Endothelial cell of umbilical vein (primary cell): ENCODE results near the gene LSG1. TPM values are rescaled to one million over a fixed set of nuclear protein-coding genes. Genes with fewer than 3 reads are reported as not detected.

ENCODE experiments used
- BruUV-seq: library from RNA; stranded (reverse); fragments of 400-500 nt; replicated peaks from 2 replicates; lab custom pipeline; 2021; lab: Mats Ljungman, UMichigan
- CTCF ChIA-PET: fragments of 300-600, 350-600 bp; sonication (Branson Sonifier 250); formaldehyde crosslinking; loops from one replicate; lab custom pipeline; 2021; ENCODE audit warnings: antibody characterized with exemption, inconsistent platforms; lab: Charles Lee
- POLR2A ChIA-PET: fragments of 300-600, 350-600 bp; sonication (Branson Sonifier 250); formaldehyde crosslinking; loops from one replicate; lab custom pipeline; 2021; ENCODE audit warnings: antibody characterized with exemption, inconsistent platforms; lab: Charles Lee
- DNase-seq: peaks from one replicate; pipeline ENCODE4 v3.0.0-alpha.2; 2011; ENCODE audit warnings: low read depth, low spot score
- FAIRE-seq: peaks from 2 replicates; lab custom pipeline; 2011; peaks lifted over from hg19 to GRCh38; lab: Jason Lieb, UNC
- H2AFZ ChIP-seq: 2 replicates; pipeline ENCODE4 v1.6.0; 2012; ENCODE audit warnings: low read depth, low read length, control low read depth, inconsistent platforms
- H3K27ac ChIP-seq: 2 replicates; pipeline ENCODE4 v1.5.1; 2011; ENCODE audit warnings: low read depth, mild to moderate bottlenecking, control low read depth, low read length, moderate library complexity; ENCODE audit not compliant: insufficient read depth
- H3K27me3 ChIP-seq, 2 experiments: 2 replicates each; pipeline versions ENCODE4 v1.6.0 to v1.6.1; 2011; ENCODE audit warnings: low read length in 2 of 2, mixed read lengths in 1 of 2; ENCODE audit not compliant: control insufficient read depth in 2 of 2, insufficient read depth in 2 of 2
- H3K36me3 ChIP-seq, 2 experiments: 2 replicates in 1 of 2; 3 replicates in 1 of 2; pipeline ENCODE4 v1.5.1; 2011; ENCODE audit warnings: low read length in 2 of 2, mild to moderate bottlenecking in 1 of 2, moderate library complexity in 1 of 2; ENCODE audit not compliant: control insufficient read depth in 2 of 2, insufficient read depth in 2 of 2; ENCODE audit errors: extremely low read depth in 1 of 2
- H3K4me1 ChIP-seq: 3 replicates; pipeline ENCODE4 v1.5.1; 2011; ENCODE audit warnings: mild to moderate bottlenecking, low read length; ENCODE audit not compliant: control insufficient read depth, insufficient read depth; ENCODE audit errors: extremely low read depth
- H3K4me2 ChIP-seq: 2 replicates; pipeline ENCODE4 v1.6.1; 2011; ENCODE audit warnings: low read length, control low read depth, mixed read lengths; ENCODE audit not compliant: insufficient read depth
- H3K4me3 ChIP-seq, 3 experiments: fragments of 200-600 bp in 1 of 3; sonication (generic), shearing (Covaris generic) in 1 of 3; replicated peaks in 1 of 3; 2 replicates each; pipeline ENCODE4 v1.5.1; 2011 to 2016; ENCODE audit warnings: control low read depth in 3 of 3, low read length in 3 of 3, mild to moderate bottlenecking in 2 of 3, inconsistent platforms in 1 of 3, low read depth in 1 of 3, moderate library complexity in 1 of 3; ENCODE audit not compliant: insufficient read depth in 1 of 3
- H3K79me2 ChIP-seq: 2 replicates; pipeline ENCODE4 v1.6.0; 2012; ENCODE audit warnings: low read length, inconsistent platforms; ENCODE audit not compliant: control insufficient read depth, insufficient read depth
- H3K9ac ChIP-seq: replicated peaks from 2 replicates; pipeline ENCODE3; 2011; ENCODE audit warnings: low read length, control low read depth; ENCODE audit not compliant: insufficient read depth; ENCODE audit errors: extremely low read depth
- H3K9me1 ChIP-seq: replicated peaks from 3 replicates; pipeline ENCODE4 v1.6.0; 2011; ENCODE audit warnings: mild to moderate bottlenecking, low read length; ENCODE audit not compliant: control insufficient read depth, insufficient read depth; ENCODE audit errors: extremely low read depth
- H3K9me3 ChIP-seq: replicated peaks from 2 replicates; pipeline ENCODE4 v1.5.1; 2012; ENCODE audit warnings: low read length, inconsistent platforms; ENCODE audit not compliant: control insufficient read depth, insufficient read depth
- H4K20me1 ChIP-seq: replicated peaks from 2 replicates; pipeline ENCODE3; 2011; ENCODE audit warnings: mild to moderate bottlenecking, low read length; ENCODE audit not compliant: control insufficient read depth, insufficient read depth; ENCODE audit errors: extremely low read depth
- CTCF ChIP-seq, 2 donors: IDR thresholded peaks; 1 replicate in 1 of 2; 2 replicates in 1 of 2; pipeline ENCODE4 v1.5.1; 2011; ENCODE audit warnings: low read length in 2 of 2, mild to moderate bottlenecking in 2 of 2, moderate library complexity in 2 of 2, control low read depth in 1 of 2, inconsistent platforms in 1 of 2, low read depth in 1 of 2; ENCODE audit not compliant: insufficient read depth in 1 of 2; ENCODE audit errors: extremely low read depth in 1 of 2
- EZH2 ChIP-seq: IDR thresholded peaks from 2 replicates; pipeline ENCODE4 v1.6.1; 2012; ENCODE audit warnings: borderline replicate concordance, low read depth, mild to moderate bottlenecking, moderate library complexity, low read length, inconsistent platforms; ENCODE audit not compliant: severe bottlenecking
- FOS ChIP-seq: IDR thresholded peaks from 2 replicates; pipeline ENCODE4 v1.6.1; 2011; ENCODE audit warnings: mild to moderate bottlenecking, low read length, moderate library complexity, borderline replicate concordance; ENCODE audit not compliant: insufficient read depth
- MAX ChIP-seq: IDR thresholded peaks from 2 replicates; pipeline ENCODE4 v1.6.1; 2011; ENCODE audit not compliant: insufficient read depth, insufficient read length
- MYC ChIP-seq: IDR thresholded peaks from one replicate; pipeline ENCODE4 v1.6.1; 2011; ENCODE audit warnings: mild to moderate bottlenecking, low read depth, low read length
- POLR2A ChIP-seq: IDR thresholded peaks from 2 replicates; pipeline ENCODE4 v1.6.1; 2012; ENCODE audit warnings: low read depth, mild to moderate bottlenecking, control low read depth, low read length
- POLR2AphosphoS5 ChIP-seq: IDR thresholded peaks from 2 replicates; pipeline ENCODE4 v1.6.1; 2012; ENCODE audit warnings: low read depth, mild to moderate bottlenecking, control low read depth, low read length, moderate library complexity; ENCODE audit not compliant: insufficient read depth
- dilution Hi-C: fragments of 300-500 bp; cut with MboI; formaldehyde crosslinking; loops from one replicate; pipeline ENCODE4 v1.15.0; 2019; ENCODE audit warnings: low sequenced_read_pairs; ENCODE audit not compliant: extremely low pct_ligation_motif_present
- intact Hi-C: fragments of 100-400 bp; cut with micrococcal nuclease; formaldehyde crosslinking; loops from one replicate; pipeline ENCODE4 v1.10.0; 2022
- polyA plus RNA-seq, 4 experiments: library from polyadenylated mRNA; depleted of rRNA in 3 of 4; stranded (reverse) in 3 of 4; unstranded in 1 of 4; fragments of >200 nt; gene quantifications; 2 replicates each; pipeline versions ENCODE4 v1.2.1 to v1.2.3, GENCODE V29; 2011 to 2012; ENCODE audit warnings: missing spikeins in 1 of 4
- total RNA-seq: library from RNA; stranded (reverse); gene quantifications from 2 replicates; pipeline ENCODE4 v1.2.3, GENCODE V29; 2021

The LSG1 gene
- total and polyA plus RNA-seq, 2 donors (not counting 3 experiments of a cell fraction or from before 2014, with no cell fraction given) = 50.0 to 52.7 TPM

GRCh38 chr3:194632809-194633348, 39.1 kb downstream of the LSG1 start:
- peak; percentile 23 for DNase-seq
- peaks cover 29% of the 10 kb centered on the region for H3K79me2 ChIP-seq
- H3K27me3 ChIP-seq = no peaks in the 10 kb centered on the region
- TF ChIP-seq MAX = no peak
- TF ChIP-seq EZH2 = no peak
- TF ChIP-seq POLR2AphosphoS5 = no peak
- no peak for TF ChIP-seq MYC
- H3K9me1 ChIP-seq = no peaks in the 10 kb centered on the region
- peaks cover 17% of the 10 kb centered on the region for H3K4me1 ChIP-seq
- no peak for FAIRE-seq
- dilution Hi-C loops = no loop called here
- no peaks in the 10 kb centered on the region for H3K9me3 ChIP-seq
- CTCF ChIA-PET = interaction anchor here (1.0 to 2.3 kb wide), 6 partner anchors 10 to 50 kb away, joined by 4 to 13 read pairs (median 6); no protein-coding TSS in a partner anchor
- peaks cover 14 to 16% of the 10 kb centered on the region in 2 experiments for H3K36me3 ChIP-seq
- intact Hi-C loops = loop anchor here (1.0 to 5.0 kb wide), 2 partner anchors 7 to 39 kb away; partner anchors contain the start of gene LSG1
- peak overlapping the region; percentile 92 for H3K4me2 ChIP-seq
- H3K27ac ChIP-seq = peak overlapping the region; percentile 83
- H3K4me3 ChIP-seq = peak overlapping the region; percentile 70 to 96 (median 94)
- peak overlapping the region; percentile 25 for H2AFZ ChIP-seq
- H3K9ac ChIP-seq = peak overlapping the region; percentile 88
- POLR2A ChIA-PET = interaction anchor here (1.8 kb wide), 1 partner anchor 39 kb away, joined by 8 read pairs; the partner anchor contains the start of gene LSG1
- no TSS peak for BruUV-seq
- no peaks in the 10 kb centered on the region for H4K20me1 ChIP-seq

GRCh38 chr3:194632226-194632808, 39.7 kb downstream of the LSG1 start:
- POLR2A ChIA-PET = interaction anchor here (1.8 kb wide), 1 partner anchor 40 kb away, joined by 8 read pairs; the partner anchor contains the start of gene LSG1
- BruUV-seq = TSS peak; percentile 26
- Histone ChIP-seq H3K4me3 (peak overlapping the region; percentile 70 to 96 (median 94)), H3K79me2 (peaks cover 29% of the 10 kb centered on the region), H3K9me3 (no peaks in the 10 kb centered on the region), H3K9me1 (no peaks in the 10 kb centered on the region), H4K20me1 (no peaks in the 10 kb centered on the region), H3K27ac (peak overlapping the region; percentile 83), H3K4me1 (peaks cover 17% of the 10 kb centered on the region), H3K9ac (peak overlapping the region; percentile 88), H3K4me2 (peak overlapping the region; percentile 92), H3K36me3 (peaks cover 17 to 19% of the 10 kb centered on the region in 2 experiments), H3K27me3 (no peaks in the 10 kb centered on the region), H2AFZ (peak overlapping the region; percentile 25)
- intact Hi-C loops = loop anchor here (1.0 to 5.0 kb wide), 2 partner anchors 8 to 40 kb away; partner anchors contain the start of gene LSG1
- DNase-seq (peak; percentile 26), FAIRE-seq (peak; percentile 72)
- TF ChIP-seq POLR2A = no peak
- TF ChIP-seq POLR2AphosphoS5 = no peak
- no peak for TF ChIP-seq FOS
- no peak for TF ChIP-seq EZH2
- no peak for TF ChIP-seq CTCF (IDR thresholded peaks at IDR 0.05; ENCODE audit: extremely low read depth in 1 of 2, insufficient read depth in 1 of 2, low read depth in 1 of 2, low read length in 2 of 2)
- no peak for TF ChIP-seq MAX
- no peak for TF ChIP-seq MYC
- dilution Hi-C loops = no loop called here
- CTCF ChIA-PET = interaction anchor here (1.6 to 2.3 kb wide), 4 partner anchors 12 to 51 kb away, joined by 4 to 13 read pairs (median 6); no protein-coding TSS in a partner anchor
